H9 (cell line): ENCODE data around the gene GARIN5A. TPM values are rescaled to one million over a fixed set of nuclear protein-coding genes. Genes with fewer than 3 reads are reported as not detected.
A peak's percentile ranks its signal among the peaks of the same experiment; 100 is the strongest.

ENCODE experiments used
- DNase-seq: peaks from one replicate; pipeline ENCODE4 v3.0.0-alpha.2; 2017
- H2AFZ ChIP-seq: one replicate; pipeline ENCODE4 v1.6.1; 2013; ENCODE audit warnings: mild to moderate bottlenecking, low read length, control low read depth, moderate library complexity
- H2AK5ac ChIP-seq: 2 replicates; pipeline ENCODE4 v1.6.1; 2013; ENCODE audit warnings: low read length, control low read depth, mixed read lengths; ENCODE audit not compliant: insufficient read length
- H2BK120ac ChIP-seq: one replicate; pipeline ENCODE4 v1.6.1; 2013; ENCODE audit warnings: low read depth, mild to moderate bottlenecking, low read length, control low read depth, inconsistent platforms; ENCODE audit not compliant: poor library complexity, severe bottlenecking
- H2BK12ac ChIP-seq: 2 replicates; pipeline ENCODE4 v1.6.1; 2013; ENCODE audit warnings: low read length, control low read depth, mixed read lengths, low read depth; ENCODE audit not compliant: insufficient read length
- H2BK15ac ChIP-seq: 2 replicates; pipeline ENCODE4 v1.6.1; 2013; ENCODE audit warnings: low read depth, low read length, control low read depth
- H2BK20ac ChIP-seq: one replicate; pipeline ENCODE4 v1.6.1; 2013; ENCODE audit warnings: low read depth, mild to moderate bottlenecking, low read length, control low read depth, inconsistent platforms; ENCODE audit not compliant: poor library complexity, severe bottlenecking
- H2BK5ac ChIP-seq: 2 replicates; pipeline ENCODE4 v1.6.1; 2013; ENCODE audit warnings: low read length, control low read depth, mixed read lengths; ENCODE audit not compliant: insufficient read length
- H3K14ac ChIP-seq: 2 replicates; pipeline ENCODE4 v1.6.1; 2013; ENCODE audit warnings: low read length, control low read depth; ENCODE audit not compliant: insufficient read depth
- H3K18ac ChIP-seq: 2 replicates; pipeline ENCODE4 v1.6.1; 2013; ENCODE audit warnings: low read depth, mild to moderate bottlenecking, mixed read lengths, low read length, control low read depth; ENCODE audit not compliant: insufficient read length
- H3K23ac ChIP-seq: 2 replicates; pipeline ENCODE4 v1.6.1; 2013; ENCODE audit warnings: low read length, control low read depth, mixed read lengths, low read depth; ENCODE audit not compliant: insufficient read length
- H3K23me2 ChIP-seq: 2 replicates; pipeline ENCODE4 v1.6.1; 2013; ENCODE audit warnings: low read depth, mild to moderate bottlenecking, mixed read lengths, low read length, control low read depth; ENCODE audit not compliant: insufficient read length, poor library complexity, severe bottlenecking
- H3K27ac ChIP-seq: 2 replicates; pipeline ENCODE4 v1.5.1; 2013; ENCODE audit warnings: low read length, control low read depth, mixed read lengths, low read depth; ENCODE audit not compliant: insufficient read length
- H3K27me3 ChIP-seq: 2 replicates; pipeline ENCODE4 v1.6.1; 2013; ENCODE audit warnings: low read length, control low read depth, inconsistent platforms; ENCODE audit not compliant: insufficient read depth
- H3K4ac ChIP-seq: 2 replicates; pipeline ENCODE4 v1.6.1; 2013; ENCODE audit warnings: low read depth, mild to moderate bottlenecking, control low read depth, inconsistent platforms, low read length, moderate library complexity
- H3K4me1 ChIP-seq: 2 replicates; pipeline ENCODE4 v1.6.1; 2013; ENCODE audit warnings: low read length, control low read depth, inconsistent platforms; ENCODE audit not compliant: insufficient read depth
- H3K4me2 ChIP-seq: 2 replicates; pipeline ENCODE4 v1.6.1; 2013; ENCODE audit warnings: low read length, control low read depth, mixed read lengths; ENCODE audit not compliant: insufficient read length, insufficient read depth
- H3K56ac ChIP-seq: 2 replicates; pipeline ENCODE4 v1.6.1; 2013; ENCODE audit warnings: low read depth, mild to moderate bottlenecking, mixed read lengths, low read length, control low read depth; ENCODE audit not compliant: insufficient read length
- H3K79me1 ChIP-seq: 2 replicates; pipeline ENCODE4 v1.6.1; 2013; ENCODE audit warnings: low read depth, mild to moderate bottlenecking, moderate library complexity, low read length, control low read depth, inconsistent platforms; ENCODE audit not compliant: insufficient read depth, poor library complexity, severe bottlenecking
- H3K79me2 ChIP-seq: 2 replicates; pipeline ENCODE4 v1.6.1; 2013; ENCODE audit warnings: low read length, control low read depth, inconsistent platforms; ENCODE audit not compliant: insufficient read depth
- H3K9ac ChIP-seq: 2 replicates; pipeline ENCODE4 v1.6.1; 2013; ENCODE audit warnings: low read length, control low read depth, mixed read lengths; ENCODE audit not compliant: insufficient read length; ENCODE audit errors: extremely low read depth
- H3K9me3 ChIP-seq: one replicate; pipeline ENCODE4 v1.6.1; 2013; ENCODE audit warnings: low read depth, low read length, inconsistent platforms; ENCODE audit not compliant: control insufficient read depth
- H3T11ph ChIP-seq: one replicate; pipeline ENCODE4 v1.6.1; 2013; ENCODE audit warnings: mild to moderate bottlenecking, low read length, control low read depth, inconsistent platforms
- H4K20me1 ChIP-seq: one replicate; pipeline ENCODE4 v1.6.1; 2013; ENCODE audit not compliant: control insufficient read depth, insufficient read length, insufficient read depth
- H4K5ac ChIP-seq: 2 replicates; pipeline ENCODE4 v1.6.1; 2013; ENCODE audit warnings: low read depth, mild to moderate bottlenecking, mixed read lengths, low read length, control low read depth; ENCODE audit not compliant: insufficient read length
- H4K8ac ChIP-seq: replicated peaks from 2 replicates; pipeline ENCODE4 v1.6.1; 2013; ENCODE audit warnings: low read length, control low read depth, mixed read lengths, low read depth; ENCODE audit not compliant: insufficient read length
- H4K91ac ChIP-seq: 2 replicates; pipeline ENCODE4 v1.6.1; 2013; ENCODE audit warnings: low read depth, mild to moderate bottlenecking, moderate library complexity, mixed read lengths, low read length, control low read depth; ENCODE audit not compliant: insufficient read length
- H3K27ac Mint-ChIP-seq, 3 experiments: 2 replicates in 2 of 3; 3 replicates in 1 of 3; pipeline ENCODE4 v1.8.0; 2020 to 2021; ENCODE audit warnings: mixed read lengths in 3 of 3, mild to moderate bottlenecking in 1 of 3, moderate library complexity in 1 of 3
- H3K27me3 Mint-ChIP-seq: 2 replicates; pipeline ENCODE4 v1.8.0; 2021; ENCODE audit warnings: low read depth, mild to moderate bottlenecking, moderate library complexity, mixed read lengths
- H3K36me3 Mint-ChIP-seq, 3 experiments: 2 replicates in 2 of 3; 3 replicates in 1 of 3; pipeline ENCODE4 v1.8.0; 2020 to 2021; ENCODE audit warnings: low read depth in 3 of 3, mixed read lengths in 3 of 3; ENCODE audit not compliant: insufficient read depth in 1 of 3
- H3K4me1 Mint-ChIP-seq, 2 experiments: 2 replicates each; pipeline ENCODE4 v1.8.0; 2020; ENCODE audit warnings: mixed read lengths in 2 of 2
- H3K4me3 Mint-ChIP-seq, 2 experiments: 2 replicates in 1 of 2; 3 replicates in 1 of 2; pipeline ENCODE4 v1.8.0; 2020 to 2021; ENCODE audit warnings: mild to moderate bottlenecking in 2 of 2, mixed read lengths in 2 of 2, moderate library complexity in 1 of 2
- H3K9me3 Mint-ChIP-seq, 2 experiments: 2 replicates in 1 of 2; 3 replicates in 1 of 2; pipeline ENCODE4 v1.8.0; 2020; ENCODE audit warnings: mild to moderate bottlenecking in 2 of 2, mixed read lengths in 2 of 2, moderate library complexity in 1 of 2
- WGBS: extraction: QIAGEN DNeasy Blood & Tissue Kit; methylation state at CpG from one replicate; pipeline ENCODE4 v1.1.7; 2013; ENCODE audit warnings: missing lambda C conversion rate, low lambda C conversion rate, mixed read lengths; ENCODE audit not compliant: insufficient read length; ENCODE audit errors: extremely low coverage; 5-methylcytosine and 5-hydroxymethylcytosine counted together
- total RNA-seq: library from RNA; stranded (reverse); gene quantifications from 2 replicates; pipeline ENCODE4 v1.2.1, GENCODE V29; 2021
- TF ChIP-seq, protein P1 (sequence below): fragments of 200-600 bp; sonication (generic); conservative IDR thresholded peaks from 3 replicates; pipeline ENCODE4 v1.8.0; 2021; ENCODE audit warnings: antibody characterized with exemption, mild to moderate bottlenecking

GARIN5A gene
- total RNA-seq, 1 experiment from 2014 or later: 9.5 TPM

- DNase-seq: no peak
- Histone ChIP-seq H2AK5ac (no peak overlapping the region), H4K91ac (no peak overlapping the region), H3K79me1 (no peaks in the 10 kb centered on the region), H3K4ac (no peak overlapping the region), H3K23ac (no peak overlapping the region), H3K23me2 (no peaks in the 10 kb centered on the region), H3K27me3 (peaks cover 2% of the 10 kb centered on the region; the same call in 1 of the 2 replicates), H4K8ac (no peak overlapping the region), H3K9me3 (no peaks in the 10 kb centered on the region), H2BK15ac (no peak overlapping the region), H2BK20ac (no peak overlapping the region), H3K56ac (no peak overlapping the region), H3K4me2 (peak overlapping the region; percentile 57), H4K5ac (no peak overlapping the region), H3K27ac (no peak overlapping the region), H3K9ac (no peak overlapping the region), H2BK5ac (no peak overlapping the region), H3T11ph (no peak overlapping the region), H3K18ac (peak overlapping the region; percentile 40), H2BK12ac (no peak overlapping the region), H2BK120ac (no peak overlapping the region), H2AFZ (no peak overlapping the region), H3K14ac (peak overlapping the region; percentile 36; the same call in 1 of the 2 replicates), H3K4me1 (no peaks in the 10 kb centered on the region), H4K20me1 (no peaks in the 10 kb centered on the region), H3K79me2 (no peaks in the 10 kb centered on the region)
- Mint-ChIP-seq H3K4me1 (peaks cover 7 to 27% of the 10 kb centered on the region in 2 experiments), H3K27ac (peak overlapping the region in 2 of 3 experiments; percentile 89 to 97; a peak in 3 of 7 replicates), H3K36me3 (no peaks in the 10 kb centered on the region; a peak in 1 of 7 replicates), H3K4me3 (peak overlapping the region; percentile 81 to 87), H3K9me3 (no peaks in the 10 kb centered on the region; a peak in 1 of 5 replicates), H3K27me3 (peaks cover 47% of the 10 kb centered on the region)
- TF ChIP-seq, protein P1, sequence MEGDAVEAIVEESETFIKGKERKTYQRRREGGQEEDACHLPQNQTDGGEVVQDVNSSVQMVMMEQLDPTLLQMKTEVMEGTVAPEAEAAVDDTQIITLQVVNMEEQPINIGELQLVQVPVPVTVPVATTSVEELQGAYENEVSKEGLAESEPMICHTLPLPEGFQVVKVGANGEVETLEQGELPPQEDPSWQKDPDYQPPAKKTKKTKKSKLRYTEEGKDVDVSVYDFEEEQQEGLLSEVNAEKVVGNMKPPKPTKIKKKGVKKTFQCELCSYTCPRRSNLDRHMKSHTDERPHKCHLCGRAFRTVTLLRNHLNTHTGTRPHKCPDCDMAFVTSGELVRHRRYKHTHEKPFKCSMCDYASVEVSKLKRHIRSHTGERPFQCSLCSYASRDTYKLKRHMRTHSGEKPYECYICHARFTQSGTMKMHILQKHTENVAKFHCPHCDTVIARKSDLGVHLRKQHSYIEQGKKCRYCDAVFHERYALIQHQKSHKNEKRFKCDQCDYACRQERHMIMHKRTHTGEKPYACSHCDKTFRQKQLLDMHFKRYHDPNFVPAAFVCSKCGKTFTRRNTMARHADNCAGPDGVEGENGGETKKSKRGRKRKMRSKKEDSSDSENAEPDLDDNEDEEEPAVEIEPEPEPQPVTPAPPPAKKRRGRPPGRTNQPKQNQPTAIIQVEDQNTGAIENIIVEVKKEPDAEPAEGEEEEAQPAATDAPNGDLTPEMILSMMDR: no peak
- WGBS: no CpG with 5 or more reads among the region's 26 CpGs
Observed at GRCh38 chr19:50510121-50510670, 33.5 kb upstream of the GARIN5A start.
